ENCODE data around the gene FOXO6. TPM values are rescaled to one million over a fixed set of nuclear protein-coding genes. Genes with fewer than 3 reads are reported as not detected.

Gene FOXO6
- polyA plus RNA-seq, 4 donors = 0.34 to 4.1 TPM; not detected in 2

- no peaks in the 10 kb centered on the region for H3K9me3 ChIP-seq (ENCODE audit: control insufficient read depth in 2 of 2, insufficient read depth in 1 of 2, low read depth in 1 of 2, low read length in 1 of 2)
- peaks cover 0 to 8% (median 0%) of the 10 kb centered on the region in 3 donors for H3K36me3 ChIP-seq (ENCODE audit: control insufficient read depth in 3 of 3, insufficient read depth in 2 of 3, low read depth in 1 of 3, low read length in 3 of 3)
- 16 to 29% (median 17%) methylated on average over 6 to 7 of the region's 7 CpGs for WGBS, 3 donors
- peaks cover 0 to 4% (median 2%) of the 10 kb centered on the region in 3 donors for H3K27me3 ChIP-seq (ENCODE audit: control insufficient read depth in 3 of 3, insufficient read depth in 3 of 3, low read length in 3 of 3)
- FAIRE-seq (no peak), DNase-seq (peak; percentile 36 to 76)
- H3K27ac ChIP-seq (ENCODE audit: low read depth in 1 of 3, low read length in 2 of 3) = peak overlapping the region in 1 of 3 donors; percentile 1
- peaks cover 0 to 41% (median 0%) of the 10 kb centered on the region in 3 donors for H3K4me1 ChIP-seq (ENCODE audit: control insufficient read depth in 3 of 3, insufficient read depth in 2 of 3, low read depth in 1 of 3, low read length in 2 of 3)
- no peak overlapping the region for H3K4me3 ChIP-seq (ENCODE audit: low read depth in 1 of 3, low read length in 3 of 3)
Observed at GRCh38 chr1:41371630-41372599, 10.7 kb downstream of the FOXO6 start.

- Histone ChIP-seq H3K9me3 (ENCODE audit: control insufficient read depth in 2 of 2, insufficient read depth in 1 of 2, low read depth in 1 of 2, low read length in 1 of 2) (no peaks in the 10 kb centered on the region), H3K36me3 (ENCODE audit: control insufficient read depth in 3 of 3, insufficient read depth in 2 of 3, low read depth in 1 of 3, low read length in 3 of 3) (peaks cover 0 to 14% (median 0%) of the 10 kb centered on the region in 3 donors), H3K4me3 (ENCODE audit: low read depth in 1 of 3, low read length in 3 of 3) (no peak overlapping the region), H3K4me1 (ENCODE audit: control insufficient read depth in 3 of 3, insufficient read depth in 2 of 3, low read depth in 1 of 3, low read length in 2 of 3) (peaks cover 0 to 45% (median 0%) of the 10 kb centered on the region in 3 donors), H3K27ac (ENCODE audit: low read depth in 1 of 3, low read length in 2 of 3) (no peak overlapping the region), H3K27me3 (ENCODE audit: control insufficient read depth in 3 of 3, insufficient read depth in 3 of 3, low read length in 3 of 3) (peaks cover 0 to 4% (median 0%) of the 10 kb centered on the region in 3 donors)
- 31 to 53% (median 40%) methylated on average over 4 of the region's 4 CpGs for WGBS, 3 donors
- DNase-seq (no peak), FAIRE-seq (no peak)
Observed at GRCh38 chr1:41372600-41372993, 11.4 kb downstream of the FOXO6 start.

DNA sequence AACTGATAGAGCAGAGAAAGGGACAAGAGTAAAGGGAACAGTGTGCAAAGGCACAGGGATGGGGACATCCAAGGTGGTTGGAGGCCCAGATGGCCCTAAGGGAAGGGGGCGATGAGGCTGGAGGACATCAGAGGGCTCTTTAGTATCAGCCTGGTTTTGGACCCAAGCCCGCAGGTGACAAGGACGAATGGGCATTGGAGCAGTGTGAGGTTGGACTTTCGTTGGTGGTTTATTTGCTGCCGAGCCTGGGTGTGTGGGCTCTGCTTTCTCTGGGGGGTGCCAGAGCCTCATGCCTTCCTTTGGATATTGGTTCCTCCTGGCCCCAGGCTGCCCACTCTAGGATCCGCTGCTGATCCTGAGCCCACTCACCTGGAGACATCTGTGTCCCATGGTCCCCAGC, 12.1 kb downstream of the FOXO6 start:
- H3K27me3 ChIP-seq (ENCODE audit: control insufficient read depth in 3 of 3, insufficient read depth in 3 of 3, low read length in 3 of 3) = peaks cover 0 to 4% (median 0%) of the 10 kb centered on the region in 3 donors
- H3K9me3 ChIP-seq (ENCODE audit: control insufficient read depth in 2 of 2, insufficient read depth in 1 of 2, low read depth in 1 of 2, low read length in 1 of 2) = no peaks in the 10 kb centered on the region
- FAIRE-seq = no peak
- peaks cover 0 to 20% (median 0%) of the 10 kb centered on the region in 3 donors for H3K36me3 ChIP-seq (ENCODE audit: control insufficient read depth in 3 of 3, insufficient read depth in 2 of 3, low read depth in 1 of 3, low read length in 3 of 3)
- no peak overlapping the region for H3K27ac ChIP-seq (ENCODE audit: low read depth in 1 of 3, low read length in 2 of 3)
- WGBS, 3 donors = 73 to 89% (median 85%) methylated on average over 6 of the region's 6 CpGs
- DNase-seq = no peak
- peaks cover 0 to 45% (median 0%) of the 10 kb centered on the region in 3 donors for H3K4me1 ChIP-seq (ENCODE audit: control insufficient read depth in 3 of 3, insufficient read depth in 2 of 3, low read depth in 1 of 3, low read length in 2 of 3)
- H3K4me3 ChIP-seq (ENCODE audit: low read depth in 1 of 3, low read length in 3 of 3) = no peak overlapping the region

GRCh38 chr1:41374711-41375110, 13.5 kb downstream of the FOXO6 start:
- Histone ChIP-seq H3K36me3 (ENCODE audit: control insufficient read depth in 3 of 3, insufficient read depth in 2 of 3, low read depth in 1 of 3, low read length in 3 of 3) (peaks cover 0 to 30% (median 0%) of the 10 kb centered on the region in 3 donors), H3K27me3 (ENCODE audit: control insufficient read depth in 3 of 3, insufficient read depth in 3 of 3, low read length in 3 of 3) (no peaks in the 10 kb centered on the region), H3K9me3 (ENCODE audit: control insufficient read depth in 2 of 2, insufficient read depth in 1 of 2, low read depth in 1 of 2, low read length in 1 of 2) (no peaks in the 10 kb centered on the region), H3K4me3 (ENCODE audit: low read depth in 1 of 3, low read length in 3 of 3) (no peak overlapping the region), H3K4me1 (ENCODE audit: control insufficient read depth in 3 of 3, insufficient read depth in 2 of 3, low read depth in 1 of 3, low read length in 2 of 3) (peaks cover 0 to 45% (median 0%) of the 10 kb centered on the region in 3 donors), H3K27ac (ENCODE audit: low read depth in 1 of 3, low read length in 2 of 3) (no peak overlapping the region)
- 52 to 79% (median 66%) methylated on average over 6 of the region's 6 CpGs for WGBS, 3 donors
- DNase-seq (no peak), FAIRE-seq (no peak)

- H3K36me3 ChIP-seq (ENCODE audit: control insufficient read depth in 3 of 3, insufficient read depth in 2 of 3, low read depth in 1 of 3, low read length in 3 of 3) = peaks cover 0 to 32% (median 0%) of the 10 kb centered on the region in 3 donors
- no peak for DNase-seq
- H3K27me3 ChIP-seq (ENCODE audit: control insufficient read depth in 3 of 3, insufficient read depth in 3 of 3, low read length in 3 of 3) = peaks cover 0 to 5% (median 0%) of the 10 kb centered on the region in 3 donors
- H3K9me3 ChIP-seq (ENCODE audit: control insufficient read depth in 2 of 2, insufficient read depth in 1 of 2, low read depth in 1 of 2, low read length in 1 of 2) = no peaks in the 10 kb centered on the region
- FAIRE-seq = no peak
- 43 to 74% (median 45%) methylated on average over 4 of the region's 4 CpGs for WGBS, 3 donors
- peaks cover 0 to 42% (median 0%) of the 10 kb centered on the region in 3 donors for H3K4me1 ChIP-seq (ENCODE audit: control insufficient read depth in 3 of 3, insufficient read depth in 2 of 3, low read depth in 1 of 3, low read length in 2 of 3)
- no peak overlapping the region for H3K27ac ChIP-seq (ENCODE audit: low read depth in 1 of 3, low read length in 2 of 3)
- H3K4me3 ChIP-seq (ENCODE audit: low read depth in 1 of 3, low read length in 3 of 3) = no peak overlapping the region
Observed at GRCh38 chr1:41377397-41377796, 16.2 kb downstream of the FOXO6 start.

DNA sequence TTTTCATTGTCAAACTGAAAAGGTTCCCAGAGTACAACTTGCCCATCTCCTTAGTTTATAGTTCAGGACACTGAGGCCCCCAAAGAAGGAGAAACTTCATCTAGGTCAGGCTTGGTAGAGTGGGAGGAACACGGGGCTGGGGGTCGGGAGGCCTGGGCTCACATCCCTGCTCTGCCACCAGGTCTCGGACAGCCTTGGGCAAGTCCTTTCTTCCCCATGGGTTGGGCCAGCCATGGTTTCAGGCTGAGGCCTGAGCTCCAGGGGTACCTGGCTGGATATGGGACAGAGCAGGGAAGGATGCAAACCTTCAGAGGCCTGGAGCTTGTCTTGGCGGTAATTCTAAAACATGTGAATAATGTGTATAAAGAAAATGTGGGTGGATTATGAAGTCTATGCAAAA, 17.0 kb downstream of the FOXO6 start:
- FAIRE-seq (no peak), DNase-seq (no peak)
- H3K4me1 ChIP-seq (ENCODE audit: control insufficient read depth in 3 of 3, insufficient read depth in 2 of 3, low read depth in 1 of 3, low read length in 2 of 3) = peaks cover 0 to 37% (median 0%) of the 10 kb centered on the region in 3 donors
- H3K4me3 ChIP-seq (ENCODE audit: low read depth in 1 of 3, low read length in 3 of 3) = no peak overlapping the region
- H3K27ac ChIP-seq (ENCODE audit: low read depth in 1 of 3, low read length in 2 of 3) = no peak overlapping the region
- peaks cover 0 to 32% (median 0%) of the 10 kb centered on the region in 3 donors for H3K36me3 ChIP-seq (ENCODE audit: control insufficient read depth in 3 of 3, insufficient read depth in 2 of 3, low read depth in 1 of 3, low read length in 3 of 3)
- H3K9me3 ChIP-seq (ENCODE audit: control insufficient read depth in 2 of 2, insufficient read depth in 1 of 2, low read depth in 1 of 2, low read length in 1 of 2) = no peaks in the 10 kb centered on the region
- WGBS, 3 donors = 86 to 93% (median 91%) methylated on average over 4 of the region's 4 CpGs
- peaks cover 0 to 12% (median 0%) of the 10 kb centered on the region in 3 donors for H3K27me3 ChIP-seq (ENCODE audit: control insufficient read depth in 3 of 3, insufficient read depth in 3 of 3, low read length in 3 of 3)

DNA sequence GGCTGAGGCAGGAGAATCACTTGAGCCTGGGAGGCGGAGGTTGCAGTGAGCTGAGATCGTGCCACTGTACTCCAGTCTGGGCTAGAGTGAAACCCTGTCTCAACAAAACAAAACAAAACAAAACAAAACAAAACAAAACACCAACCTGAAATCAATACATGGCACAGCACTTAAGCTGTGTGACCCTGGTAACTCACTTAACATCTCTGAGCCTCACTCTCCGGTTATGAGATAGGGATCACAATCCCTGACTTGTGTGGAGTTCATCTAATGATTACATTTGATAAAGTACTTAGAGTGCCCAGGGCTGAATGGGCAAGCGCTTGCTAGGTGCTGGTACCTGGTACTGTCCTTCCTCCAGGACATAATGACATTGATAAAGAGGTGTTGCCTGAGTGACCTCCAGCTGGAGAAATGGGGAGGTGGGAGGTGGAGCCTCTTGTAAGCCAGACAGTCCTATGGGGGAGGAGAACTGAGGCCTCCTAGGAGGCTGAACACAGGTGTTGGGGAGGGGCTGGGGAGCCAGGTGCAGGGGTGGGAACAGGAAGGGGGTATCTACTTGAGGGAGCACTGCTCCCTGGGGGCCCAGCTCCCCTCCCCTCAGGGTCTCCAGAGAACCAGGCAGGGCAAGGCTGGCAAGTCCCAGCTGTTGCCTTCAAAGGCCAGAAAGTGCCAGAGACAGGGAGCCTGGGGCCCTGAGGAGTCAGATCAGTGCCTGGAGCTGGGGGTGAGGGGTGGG, 17.9 kb downstream of the FOXO6 start:
- no peak for DNase-seq
- H3K4me1 ChIP-seq (ENCODE audit: control insufficient read depth in 3 of 3, insufficient read depth in 2 of 3, low read depth in 1 of 3, low read length in 2 of 3) = peaks cover 0 to 32% (median 0%) of the 10 kb centered on the region in 3 donors
- FAIRE-seq = no peak
- no peaks in the 10 kb centered on the region for H3K9me3 ChIP-seq (ENCODE audit: control insufficient read depth in 2 of 2, insufficient read depth in 1 of 2, low read depth in 1 of 2, low read length in 1 of 2)
- peaks cover 0 to 32% (median 0%) of the 10 kb centered on the region in 3 donors for H3K36me3 ChIP-seq (ENCODE audit: control insufficient read depth in 3 of 3, insufficient read depth in 2 of 3, low read depth in 1 of 3, low read length in 3 of 3)
- 86 to 90% (median 87%) methylated on average over 4 of the region's 4 CpGs for WGBS, 3 donors
- H3K27me3 ChIP-seq (ENCODE audit: control insufficient read depth in 3 of 3, insufficient read depth in 3 of 3, low read length in 3 of 3) = peaks cover 0 to 21% (median 0%) of the 10 kb centered on the region in 3 donors
- H3K27ac ChIP-seq (ENCODE audit: low read depth in 1 of 3, low read length in 2 of 3) = no peak overlapping the region
- H3K4me3 ChIP-seq (ENCODE audit: low read depth in 1 of 3, low read length in 3 of 3) = no peak overlapping the region

GRCh38 chr1:41379738-41380130, 18.5 kb downstream of the FOXO6 start:
- Histone ChIP-seq H3K27ac (ENCODE audit: low read depth in 1 of 3, low read length in 2 of 3) (no peak overlapping the region), H3K36me3 (ENCODE audit: control insufficient read depth in 3 of 3, insufficient read depth in 2 of 3, low read depth in 1 of 3, low read length in 3 of 3) (peaks cover 0 to 32% (median 0%) of the 10 kb centered on the region in 3 donors), H3K9me3 (ENCODE audit: control insufficient read depth in 2 of 2, insufficient read depth in 1 of 2, low read depth in 1 of 2, low read length in 1 of 2) (no peaks in the 10 kb centered on the region), H3K27me3 (ENCODE audit: control insufficient read depth in 3 of 3, insufficient read depth in 3 of 3, low read length in 3 of 3) (peaks cover 0 to 27% (median 0%) of the 10 kb centered on the region in 3 donors), H3K4me1 (ENCODE audit: control insufficient read depth in 3 of 3, insufficient read depth in 2 of 3, low read depth in 1 of 3, low read length in 2 of 3) (peaks cover 0 to 26% (median 0%) of the 10 kb centered on the region in 3 donors), H3K4me3 (ENCODE audit: low read depth in 1 of 3, low read length in 3 of 3) (no peak overlapping the region)
- DNase-seq (no peak), FAIRE-seq (no peak)
- WGBS, 3 donors = 69 to 72% (median 71%) methylated on average over 6 of the region's 6 CpGs
